Body of pancreas (tissue), 4 donors: ENCODE measurements around the gene MGAT3.

Experiments
- POLR2A ChIP-seq, 3 donors: fragments of 450-650 bp; IDR thresholded peaks; one replicate each; pipeline ENCODE4 v1.6.1; 2016; ENCODE audit warnings: antibody characterized with exemption in 3 of 3, mild to moderate bottlenecking in 2 of 3
- TF ChIP-seq, protein P1 (sequence below), 7 experiments: fragments of 450-650 bp in 4 of 7; fragments of 200-600 bp in 3 of 7; sonication (generic) in 3 of 7; IDR thresholded peaks; one replicate each; pipeline ENCODE4 v1.5.1; 2016 to 2019; ENCODE audit warnings: antibody characterized with exemption in 7 of 7

DNA sequence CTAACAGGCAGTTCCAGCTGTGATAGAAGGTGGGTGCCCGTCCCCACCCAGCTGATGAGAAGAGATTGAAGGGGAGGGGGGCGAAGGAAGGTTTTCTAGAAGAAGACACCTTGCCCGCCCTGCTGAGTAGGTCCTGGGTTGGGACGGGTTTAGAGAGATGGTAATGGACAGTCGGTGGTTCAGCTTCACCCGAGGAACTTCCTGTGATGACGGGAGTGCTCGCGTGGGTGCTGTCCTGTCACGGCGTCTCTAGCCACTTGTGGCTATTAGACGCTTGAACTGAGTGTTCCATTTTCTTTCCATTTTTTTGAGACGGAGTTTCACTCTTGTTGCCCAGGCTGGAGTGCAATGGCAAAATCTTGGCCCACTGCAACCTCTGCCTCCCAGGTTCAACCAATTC lies 27.6 kb upstream of the MGAT3 start:
- TF ChIP-seq, protein P1, sequence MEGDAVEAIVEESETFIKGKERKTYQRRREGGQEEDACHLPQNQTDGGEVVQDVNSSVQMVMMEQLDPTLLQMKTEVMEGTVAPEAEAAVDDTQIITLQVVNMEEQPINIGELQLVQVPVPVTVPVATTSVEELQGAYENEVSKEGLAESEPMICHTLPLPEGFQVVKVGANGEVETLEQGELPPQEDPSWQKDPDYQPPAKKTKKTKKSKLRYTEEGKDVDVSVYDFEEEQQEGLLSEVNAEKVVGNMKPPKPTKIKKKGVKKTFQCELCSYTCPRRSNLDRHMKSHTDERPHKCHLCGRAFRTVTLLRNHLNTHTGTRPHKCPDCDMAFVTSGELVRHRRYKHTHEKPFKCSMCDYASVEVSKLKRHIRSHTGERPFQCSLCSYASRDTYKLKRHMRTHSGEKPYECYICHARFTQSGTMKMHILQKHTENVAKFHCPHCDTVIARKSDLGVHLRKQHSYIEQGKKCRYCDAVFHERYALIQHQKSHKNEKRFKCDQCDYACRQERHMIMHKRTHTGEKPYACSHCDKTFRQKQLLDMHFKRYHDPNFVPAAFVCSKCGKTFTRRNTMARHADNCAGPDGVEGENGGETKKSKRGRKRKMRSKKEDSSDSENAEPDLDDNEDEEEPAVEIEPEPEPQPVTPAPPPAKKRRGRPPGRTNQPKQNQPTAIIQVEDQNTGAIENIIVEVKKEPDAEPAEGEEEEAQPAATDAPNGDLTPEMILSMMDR (IDR thresholded peaks at IDR 0.05), result no peak
- no peak for TF ChIP-seq POLR2A (IDR thresholded peaks at IDR 0.05)
